Right atrium auricular region (tissue), 2 donors: Measurements from ENCODE around the gene RAET1E. TPM values are rescaled to one million over a fixed set of nuclear protein-coding genes. Genes with fewer than 3 reads are reported as not detected.
"Not testable (repeated sequence)": the region's sequence is repeated elsewhere in the genome, so short reads cannot be mapped to it uniquely, and the experiment has no call there.

Source experiments
- DNase-seq: peaks from one replicate; pipeline ENCODE4 v3.0.0-alpha.2; 2019; ENCODE audit warnings: low spot score
- H3K27ac ChIP-seq, 2 donors: fragments of 200-600 bp; sonication (generic); 1 replicate in 1 of 2; 2 replicates in 1 of 2; pipeline ENCODE4 v1.5.1; 2016 to 2019
- H3K27me3 ChIP-seq, 2 donors: fragments of 200-600 bp; sonication (generic); one replicate each; pipeline versions ENCODE4 v1.5.1 to v1.6.0; 2017 to 2019
- H3K36me3 ChIP-seq: fragments of 200-600 bp; sonication (generic); one replicate; pipeline ENCODE4 v1.5.1; 2016
- H3K4me1 ChIP-seq, 2 donors: fragments of 200-600 bp; sonication (generic); one replicate each; pipeline versions ENCODE4 v1.5.1 to v1.6.0; 2017 to 2019
- H3K4me3 ChIP-seq, 2 donors: fragments of 200-600 bp; sonication (generic); 1 replicate in 1 of 2; 2 replicates in 1 of 2; pipeline ENCODE4 v1.5.1; 2017 to 2019; ENCODE audit warnings: mild to moderate bottlenecking in 1 of 2, moderate library complexity in 1 of 2
- H3K9me3 ChIP-seq, 2 donors: fragments of 200-600 bp; sonication (generic); one replicate each; pipeline ENCODE4 v1.5.1; 2019
- CTCF ChIP-seq, 2 donors: fragments of 200-600 bp; sonication (generic); IDR thresholded peaks; one replicate each; pipeline ENCODE4 v1.5.1; 2019; ENCODE audit warnings: antibody characterized with exemption in 2 of 2
- total RNA-seq, 2 donors: library from RNA; depleted of rRNA; stranded (reverse); fragments of >200 nt; gene quantifications; one replicate each; pipeline ENCODE4 v1.1.0, GENCODE V29; 2016

RAET1E gene
- total RNA-seq, 2 donors from 2014 or later, result 0.52 to 4.3 TPM

- Histone ChIP-seq H3K27ac (no peak overlapping the region), H3K4me1 (peaks cover 0 to 29% of the 10 kb centered on the region in 2 donors), H3K36me3 (no peaks in the 10 kb centered on the region), H3K9me3 (no peaks in the 10 kb centered on the region), H3K4me3 (no peak overlapping the region), H3K27me3 (no peaks in the 10 kb centered on the region)
- peak; percentile 53 for DNase-seq
- no peak for TF ChIP-seq CTCF (IDR thresholded peaks at IDR 0.05)
Observed at GRCh38 chr6:149924206-149924932, 26.5 kb upstream of the RAET1E start.

GRCh38 chr6:149923327-149923986, 25.5 kb upstream of the RAET1E start:
- no peaks in the 10 kb centered on the region for H3K9me3 ChIP-seq
- peak; percentile 50 for DNase-seq
- TF ChIP-seq CTCF (IDR thresholded peaks at IDR 0.05), result no peak
- H3K27me3 ChIP-seq, result no peaks in the 10 kb centered on the region
- no peak overlapping the region for H3K27ac ChIP-seq
- peak overlapping the region; percentile 43 to 57 for H3K4me3 ChIP-seq
- no peaks in the 10 kb centered on the region for H3K36me3 ChIP-seq
- peaks cover 0 to 29% of the 10 kb centered on the region in 2 donors for H3K4me1 ChIP-seq

GRCh38 chr6:149922642-149923326, 24.9 kb upstream of the RAET1E start, which contains the start of gene RAET1G:
RAET1G (minus strand) TSS chr6:149923121; CDS start chr6:149923010, 111 bp downstream.
- H3K9me3 ChIP-seq, result no peaks in the 10 kb centered on the region
- H3K36me3 ChIP-seq, result no peaks in the 10 kb centered on the region
- no peaks in the 10 kb centered on the region for H3K27me3 ChIP-seq
- DNase-seq, result peak; percentile 96
- H3K27ac ChIP-seq, result no peak within 1 kb of the TSS
- H3K4me1 ChIP-seq, result peaks cover 0 to 29% of the 10 kb centered on the region in 2 donors
- TF ChIP-seq CTCF (IDR thresholded peaks at IDR 0.05), result no peak
- peak within 1 kb of the TSS; percentile 43 to 57 for H3K4me3 ChIP-seq

- H3K9me3 ChIP-seq, H3K27me3 ChIP-seq, H3K27ac ChIP-seq, H3K36me3 ChIP-seq: not testable (repeated sequence)
- H3K4me1 ChIP-seq, result peaks cover 0 to 29% of the 10 kb centered on the region in 2 donors
- peak overlapping the region in 1 of 2 donors; percentile 57 for H3K4me3 ChIP-seq
- peak; percentile 57 for DNase-seq
Observed at GRCh38 chr6:149922091-149922490, 24.2 kb upstream of the RAET1E start.

- H3K27ac ChIP-seq, result no peak overlapping the region
- peak; percentile 49 for DNase-seq
- H3K9me3 ChIP-seq, result no peaks in the 10 kb centered on the region
- H3K4me3 ChIP-seq, result no peak overlapping the region
- peaks cover 0 to 28% of the 10 kb centered on the region in 2 donors for H3K4me1 ChIP-seq
- no peak for TF ChIP-seq CTCF (IDR thresholded peaks at IDR 0.05)
- H3K27me3 ChIP-seq, result no peaks in the 10 kb centered on the region
- no peaks in the 10 kb centered on the region for H3K36me3 ChIP-seq
Observed at GRCh38 chr6:149921361-149921760, 23.4 kb upstream of the RAET1E start.

- Histone ChIP-seq H3K4me1 (peaks cover 0 to 20% of the 10 kb centered on the region in 2 donors), H3K9me3 (no peaks in the 10 kb centered on the region), H3K27ac (no peak overlapping the region), H3K4me3 (no peak overlapping the region), H3K36me3 (no peaks in the 10 kb centered on the region), H3K27me3 (no peaks in the 10 kb centered on the region)
- TF ChIP-seq CTCF (IDR thresholded peaks at IDR 0.05), result no peak
- no peak for DNase-seq
Observed at GRCh38 chr6:149919834-149920225, 21.9 kb upstream of the RAET1E start.

- H3K36me3 ChIP-seq, H3K9me3 ChIP-seq, H3K27me3 ChIP-seq, H3K4me3 ChIP-seq, H3K27ac ChIP-seq, DNase-seq: not testable (repeated sequence)
- peaks cover 0 to 17% of the 10 kb centered on the region in 2 donors for H3K4me1 ChIP-seq
Observed at GRCh38 chr6:149919126-149919833, 21.4 kb upstream of the RAET1E start.
